ENCODE results near the gene ECE1. TPM values are rescaled to one million over a fixed set of nuclear protein-coding genes. Genes with fewer than 3 reads are reported as not detected.

Gene ECE1
- total RNA-seq, 2 donors from 2014 or later = 79.1 to 83.3 TPM

DNA sequence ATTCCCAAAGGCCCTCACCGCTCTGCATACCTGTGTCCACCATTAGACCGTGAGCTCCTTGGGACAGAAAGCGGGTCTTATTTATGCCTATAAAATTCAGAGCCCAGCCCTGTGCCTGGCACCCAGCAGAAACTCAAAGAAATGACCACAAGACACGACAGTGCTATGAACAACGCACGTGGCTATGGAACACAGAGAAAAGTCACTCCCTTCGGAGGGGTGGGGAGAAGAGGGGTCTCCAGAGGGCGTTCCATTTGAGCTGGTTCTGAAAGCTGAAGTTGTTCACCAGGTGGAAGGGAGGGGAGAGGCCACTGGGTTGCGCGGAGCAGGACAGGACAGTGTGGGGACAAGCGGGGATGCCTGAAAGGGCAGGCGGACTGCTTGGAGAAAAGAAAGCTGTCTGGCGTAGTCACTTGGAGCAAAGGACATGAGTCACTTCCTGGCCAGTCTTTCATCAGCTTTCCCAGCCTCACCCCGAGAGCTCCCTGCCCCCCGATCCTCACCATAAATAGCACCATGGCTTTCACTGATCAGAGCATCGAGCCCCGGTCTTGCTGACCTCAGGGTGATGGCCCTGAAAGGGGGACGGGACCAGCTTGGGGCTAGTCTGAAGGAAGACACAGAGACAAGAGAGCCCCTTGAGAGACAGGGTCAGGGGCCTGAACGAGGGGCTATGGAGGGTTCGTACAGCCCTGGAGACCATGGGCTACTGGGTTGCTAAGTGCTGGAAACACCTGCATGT is 28.5 kb downstream of the ECE1 start:
- ATAC-seq (peak; percentile 63), DNase-seq (peak; percentile 61 to 83 (median 74))
- H3K4me3 ChIP-seq = no peak overlapping the region
- H3K27ac ChIP-seq = peak overlapping the region; percentile 82 to 92 (median 89)
- peaks cover 59% of the 10 kb centered on the region for H3K4me1 ChIP-seq
- no peaks in the 10 kb centered on the region for H3K27me3 ChIP-seq
- WGBS, 2 donors = 60 to 69% methylated on average over 17 to 20 of the region's 20 CpGs
- H3K9me3 ChIP-seq = no peaks in the 10 kb centered on the region
- TF ChIP-seq POLR2A (IDR thresholded peaks at IDR 0.05) (no peak), CTCF (IDR thresholded peaks at IDR 0.05) (no peak)
- H3K36me3 ChIP-seq (replicated peaks in 1 of 2; ENCODE audit: insufficient read depth in 1 of 2, low read depth in 2 of 2) = peaks cover 0 to 6% of the 10 kb centered on the region in 2 donors
- intact Hi-C loops (cut with DNase I) = no loop called here

DNA sequence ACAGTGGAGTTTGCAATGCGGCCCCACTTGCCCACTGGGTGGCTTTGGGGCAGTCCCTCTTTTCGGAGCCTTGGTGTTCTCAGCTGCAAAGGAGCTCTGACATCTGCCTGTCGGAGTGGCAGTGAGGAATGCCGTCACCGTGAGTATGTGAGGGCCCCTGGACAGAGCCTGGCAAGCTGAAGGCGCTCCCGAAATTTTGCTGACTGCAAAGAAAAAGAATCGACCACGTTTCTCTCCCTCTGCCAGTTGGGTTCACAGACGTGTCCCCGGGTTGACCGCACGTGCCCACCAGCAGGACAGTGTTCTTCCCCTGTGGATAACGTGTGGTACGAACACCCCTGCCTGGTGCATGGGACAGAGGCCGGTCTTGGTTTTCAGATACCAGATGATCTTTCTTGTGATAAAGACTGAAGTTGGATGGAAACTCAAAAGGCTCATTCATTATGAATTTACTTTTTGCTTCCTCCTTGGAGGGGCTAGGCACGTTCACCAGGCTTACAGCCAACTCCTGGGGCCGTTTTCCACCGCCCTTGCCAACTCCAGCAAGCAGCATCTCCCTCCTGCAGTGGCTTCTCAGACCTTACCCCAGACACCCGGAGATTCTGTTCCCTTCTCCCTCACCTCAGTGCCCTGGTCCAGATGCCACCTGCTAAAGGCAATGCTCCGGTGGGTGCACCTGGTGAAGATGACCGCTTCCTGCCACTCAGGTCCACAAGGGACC is 29.7 kb downstream of the ECE1 start:
- 68 to 71% methylated on average over 16 to 22 of the region's 22 CpGs for WGBS, 2 donors
- intact Hi-C loops (cut with DNase I) = no loop called here
- ATAC-seq = no peak
- H3K27ac ChIP-seq = peak overlapping the region; percentile 45 to 92 (median 89)
- H3K36me3 ChIP-seq (replicated peaks in 1 of 2; ENCODE audit: insufficient read depth in 1 of 2, low read depth in 2 of 2) = peaks cover 0 to 6% of the 10 kb centered on the region in 2 donors
- TF ChIP-seq POLR2A (IDR thresholded peaks at IDR 0.05) (no peak), CTCF (IDR thresholded peaks at IDR 0.05) (no peak)
- no peaks in the 10 kb centered on the region for H3K9me3 ChIP-seq
- no peaks in the 10 kb centered on the region for H3K27me3 ChIP-seq
- no peak overlapping the region for H3K4me3 ChIP-seq
- DNase-seq = no peak
- peaks cover 50% of the 10 kb centered on the region for H3K4me1 ChIP-seq

GRCh38 chr1:21259316-21260076 is 30.8 kb downstream of the ECE1 start:
- intact Hi-C loops (cut with DNase I) = no loop called here
- H3K4me3 ChIP-seq = no peak overlapping the region
- H3K4me1 ChIP-seq = peaks cover 52% of the 10 kb centered on the region
- H3K9me3 ChIP-seq = no peaks in the 10 kb centered on the region
- peaks cover 0 to 8% of the 10 kb centered on the region in 2 donors for H3K36me3 ChIP-seq (replicated peaks in 1 of 2; ENCODE audit: insufficient read depth in 1 of 2, low read depth in 2 of 2)
- peak overlapping the region in 2 of 4 donors; percentile 19 to 91 for H3K27ac ChIP-seq
- H3K27me3 ChIP-seq = no peaks in the 10 kb centered on the region
- TF ChIP-seq CTCF (IDR thresholded peaks at IDR 0.05) = no peak
- no peak for TF ChIP-seq POLR2A (IDR thresholded peaks at IDR 0.05)
- 74 to 83% methylated on average over 5 of the region's 5 CpGs for WGBS, 2 donors
- ATAC-seq (no peak), DNase-seq (no peak)

GRCh38 chr1:21258331-21259134 is 31.7 kb downstream of the ECE1 start:
- intact Hi-C loops (cut with DNase I) = no loop called here
- Histone ChIP-seq H3K9me3 (no peaks in the 10 kb centered on the region), H3K4me3 (no peak overlapping the region), H3K27ac (peak overlapping the region in 3 of 4 donors; percentile 1 to 39 (median 32)), H3K36me3 (replicated peaks in 1 of 2; ENCODE audit: insufficient read depth in 1 of 2, low read depth in 2 of 2) (peaks cover 0 to 8% of the 10 kb centered on the region in 2 donors), H3K4me1 (peaks cover 54% of the 10 kb centered on the region), H3K27me3 (no peaks in the 10 kb centered on the region)
- WGBS, 2 donors = 85 to 86% methylated on average over 18 to 22 of the region's 22 CpGs
- no peak for TF ChIP-seq POLR2A (IDR thresholded peaks at IDR 0.05)
- no peak for TF ChIP-seq CTCF (IDR thresholded peaks at IDR 0.05)
- ATAC-seq (no peak), DNase-seq (no peak)
